ENCODE results near the gene SF3B5. TPM values are rescaled to one million over a fixed set of nuclear protein-coding genes. Genes with fewer than 3 reads are reported as not detected.
"Not testable (repeated sequence)": the region's sequence is repeated elsewhere in the genome, so short reads cannot be mapped to it uniquely, and the experiment has no call there.

Gene SF3B5
- total RNA-seq, 1 donor from 2014 or later, result 96.3 TPM

DNA sequence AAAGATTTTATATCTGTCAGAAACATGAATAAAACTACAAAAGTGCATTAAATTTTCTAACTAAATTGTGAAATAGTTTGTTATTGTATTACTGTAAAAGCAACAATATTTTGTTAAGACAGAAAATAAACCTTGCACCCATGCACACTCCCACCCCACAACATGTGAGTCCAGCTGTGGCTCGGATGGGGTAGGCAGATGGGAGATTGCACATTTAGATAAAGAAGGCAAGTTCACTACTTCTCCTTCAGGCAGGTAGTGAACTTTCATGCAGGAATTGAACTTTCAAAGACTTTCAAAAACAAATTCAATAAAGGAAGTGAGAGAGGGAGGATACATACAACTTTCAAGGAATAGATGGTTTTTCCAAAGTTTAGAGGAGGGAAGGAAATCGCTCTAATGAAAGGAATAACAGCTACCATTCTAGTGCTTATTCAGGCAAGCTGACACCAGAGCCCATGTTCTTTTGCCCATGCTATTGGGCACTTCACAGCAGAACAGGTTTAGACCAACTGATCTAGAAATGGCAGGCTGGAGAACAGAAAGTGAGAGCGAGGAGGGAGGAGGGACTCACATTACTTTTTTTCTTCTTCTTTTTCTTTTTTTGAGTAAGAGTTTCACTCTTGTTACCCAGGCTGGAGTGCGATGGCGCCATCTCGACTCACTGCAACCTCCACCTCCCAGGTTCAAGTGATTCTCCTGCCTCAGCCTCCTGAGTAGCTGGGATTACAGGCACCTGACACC lies 28.5 kb downstream of the SF3B5 start:
- no peak for DNase-seq (ENCODE audit: low spot score)
- intact Hi-C loops (cut with DNase I), result no loop called here

DNA sequence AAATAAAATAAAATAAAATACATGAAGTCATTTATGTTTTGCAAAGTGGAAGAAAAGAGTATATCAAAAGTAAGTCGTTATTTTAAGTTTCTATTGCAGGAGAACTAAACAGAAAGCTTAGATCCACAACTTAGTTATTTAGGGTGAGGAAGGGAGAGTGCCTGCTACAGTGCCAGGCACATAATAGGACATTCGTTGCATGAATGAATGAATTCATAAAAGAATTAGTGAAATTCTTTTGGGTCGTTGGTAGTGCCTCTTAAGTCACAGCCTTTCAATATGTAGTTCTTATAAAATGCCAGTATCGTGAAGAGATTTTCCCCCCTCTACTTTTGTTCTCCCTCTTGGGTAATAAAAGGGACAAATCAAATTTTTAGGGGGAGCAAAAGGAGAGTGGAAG lies 29.1 kb downstream of the SF3B5 start:
- intact Hi-C loops (cut with DNase I), result no loop called here
- no peak for DNase-seq (ENCODE audit: low spot score)

DNA sequence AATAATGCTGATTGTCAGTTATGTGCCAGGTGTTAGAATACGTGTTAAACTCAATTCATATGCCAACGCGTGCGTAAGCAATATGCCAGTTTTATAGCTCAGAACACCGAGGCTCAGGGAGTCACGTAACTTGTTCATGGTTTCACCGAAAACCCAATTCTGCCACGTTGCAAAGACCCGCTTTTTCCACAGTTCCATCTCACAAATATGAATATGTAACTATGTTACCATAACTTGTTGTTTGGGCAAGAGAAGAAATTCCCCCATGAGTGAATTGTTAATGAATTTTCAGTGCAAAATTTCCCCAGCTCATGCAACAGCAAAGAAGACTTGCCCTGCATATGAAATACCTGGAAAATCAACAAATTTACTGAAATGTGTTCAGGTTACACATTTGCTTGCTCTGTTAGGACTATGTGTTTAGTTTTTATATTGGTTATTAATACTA lies 30.1 kb downstream of the SF3B5 start:
- no peak for DNase-seq (ENCODE audit: low spot score)
- intact Hi-C loops (cut with DNase I), result no loop called here

DNA sequence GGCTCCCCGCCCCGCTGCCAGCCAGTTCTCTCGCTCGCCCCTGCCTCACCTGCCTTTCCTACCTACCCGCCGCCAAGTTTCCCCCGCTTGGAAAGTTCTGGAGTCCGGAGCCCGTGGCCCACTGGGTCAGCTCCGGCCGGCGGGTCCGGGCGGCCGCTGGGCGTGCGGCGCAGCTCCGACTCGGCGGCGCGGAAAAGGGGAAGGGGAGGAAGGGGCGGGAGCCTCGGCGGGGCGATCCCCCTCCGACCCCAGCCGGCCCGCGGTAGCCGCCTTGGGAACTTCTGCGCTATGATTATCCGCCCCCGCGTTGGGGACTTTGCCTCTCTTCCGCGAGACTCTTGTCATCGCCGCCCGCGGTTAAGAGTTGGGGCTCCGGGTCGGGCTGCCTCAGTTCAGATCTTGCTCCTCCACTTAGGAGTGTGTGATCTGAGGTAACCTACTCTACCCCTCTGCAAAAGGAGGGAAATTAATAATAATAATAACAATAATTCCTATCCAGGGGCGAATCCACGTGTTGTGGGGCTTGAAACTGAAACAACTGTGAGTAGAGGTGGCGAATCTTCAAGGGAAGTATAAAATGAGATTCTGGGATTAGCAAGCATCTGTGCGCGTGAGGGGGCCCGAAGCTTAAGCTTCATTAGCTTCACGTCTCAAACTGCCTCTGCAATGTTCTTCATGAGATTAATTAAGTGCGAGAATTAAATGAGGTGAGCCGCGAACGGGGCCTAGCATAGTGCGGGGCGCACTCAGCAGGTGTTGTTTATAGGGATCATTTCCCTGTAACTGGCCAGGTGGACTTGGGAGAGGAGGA lies 30.8 kb downstream of the SF3B5 start:
- intact Hi-C loops (cut with DNase I), result no loop called here
- peak; percentile 81 for DNase-seq (ENCODE audit: low spot score)

DNA sequence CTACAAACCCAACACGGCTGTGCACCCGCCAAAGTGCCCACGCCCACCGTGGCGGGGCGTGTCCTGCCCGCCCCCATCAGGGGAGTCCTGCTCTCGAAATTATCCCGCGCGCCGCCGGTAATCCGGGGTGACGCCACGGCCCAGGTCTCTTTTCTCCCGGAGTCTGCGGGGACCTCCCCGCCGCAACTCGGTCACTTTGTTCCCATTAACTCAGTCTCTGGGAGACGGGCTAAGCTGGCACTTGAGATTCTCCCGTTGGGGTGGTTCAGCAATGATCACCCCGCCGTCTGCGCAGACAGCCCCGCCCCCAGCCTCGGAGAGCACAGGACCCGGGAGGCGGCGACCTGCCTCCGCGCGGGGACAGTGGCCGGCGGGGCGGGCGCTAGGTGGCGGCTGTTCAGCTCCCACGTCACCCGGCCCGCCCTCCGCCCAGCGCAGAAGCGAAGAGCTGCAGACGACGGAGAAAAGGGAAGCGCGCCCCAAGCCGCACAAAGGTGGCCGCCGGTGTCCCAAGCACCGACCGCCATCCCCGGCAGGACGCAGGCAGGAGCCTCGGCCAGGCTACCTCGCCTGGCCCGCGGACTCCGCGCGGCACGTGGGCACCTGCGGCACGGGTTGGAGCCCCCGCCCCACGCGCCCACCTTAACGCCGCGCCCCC lies 31.5 kb downstream of the SF3B5 start:
- intact Hi-C loops (cut with DNase I), result no loop called here

DNA sequence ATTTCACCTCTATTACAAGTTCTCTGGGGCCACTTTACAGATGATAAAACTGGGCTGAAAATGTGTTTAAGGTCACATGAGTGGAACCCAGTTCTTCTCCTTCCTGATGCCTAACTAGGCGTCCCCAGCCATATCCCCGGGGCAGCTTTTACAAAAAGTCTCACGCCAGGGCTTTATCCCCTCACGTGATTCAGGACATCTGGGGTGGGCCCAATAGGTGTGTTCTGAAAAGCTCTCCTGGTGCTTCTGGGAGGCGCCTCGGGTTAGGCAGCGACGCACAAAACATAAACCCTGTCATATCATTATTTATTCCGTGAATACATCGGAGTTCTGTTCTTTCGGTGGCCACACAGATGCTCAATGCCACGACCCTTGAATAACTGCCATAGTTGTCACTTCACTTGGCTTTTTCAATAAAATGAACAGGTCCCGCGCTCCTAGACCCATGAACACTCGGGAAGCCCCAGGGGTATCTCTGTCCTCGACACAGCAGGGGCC lies 32.1 kb downstream of the SF3B5 start:
- intact Hi-C loops (cut with DNase I), result no loop called here
- DNase-seq (ENCODE audit: low spot score), result no peak

More for the DNA sequence above, 31.5 kb downstream of the SF3B5 start:
- peak; percentile 97 for DNase-seq (ENCODE audit: low spot score)

DNA sequence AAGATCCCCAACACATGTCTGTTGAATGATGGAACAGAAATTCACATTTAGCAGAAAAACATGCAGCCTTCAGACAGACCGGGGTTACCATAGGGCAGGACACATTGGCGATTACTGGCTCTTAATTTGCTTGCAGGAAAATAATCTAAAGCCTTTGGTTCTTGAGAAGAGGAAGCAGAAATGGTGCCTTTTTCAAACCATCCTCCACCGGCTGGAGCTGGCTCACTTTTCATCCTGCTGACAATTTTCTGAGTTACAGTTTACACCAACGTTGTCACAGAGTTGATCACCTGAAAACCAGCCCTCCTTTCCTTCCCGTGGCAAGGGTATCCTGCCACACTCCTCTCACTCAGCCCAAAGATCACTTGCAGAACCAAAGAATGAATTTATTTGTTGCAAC lies 32.6 kb downstream of the SF3B5 start:
- intact Hi-C loops (cut with DNase I), result no loop called here
- DNase-seq (ENCODE audit: low spot score), result no peak

DNA sequence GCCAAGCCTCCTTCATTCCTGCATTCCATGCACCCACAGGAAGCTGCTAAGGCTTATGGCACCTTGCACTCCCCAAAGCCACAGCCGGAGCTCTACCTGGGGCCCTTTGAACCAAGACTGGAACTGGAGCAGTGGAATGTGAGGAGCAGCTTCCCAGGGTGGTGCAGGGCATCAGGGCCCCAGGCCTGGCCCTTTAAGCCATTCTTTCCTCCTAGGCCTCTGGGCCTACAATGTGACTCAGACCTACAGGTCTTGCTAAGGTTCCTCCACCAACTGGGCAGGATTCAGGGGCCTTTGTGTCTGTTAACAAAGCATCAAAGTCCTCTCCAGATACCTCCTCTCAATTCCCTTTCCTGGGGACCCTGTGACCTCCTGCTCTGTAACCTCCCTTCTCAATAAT lies 36.2 kb downstream of the SF3B5 start:
- intact Hi-C loops (cut with DNase I), result no loop called here
- no peak for DNase-seq (ENCODE audit: low spot score)

DNA sequence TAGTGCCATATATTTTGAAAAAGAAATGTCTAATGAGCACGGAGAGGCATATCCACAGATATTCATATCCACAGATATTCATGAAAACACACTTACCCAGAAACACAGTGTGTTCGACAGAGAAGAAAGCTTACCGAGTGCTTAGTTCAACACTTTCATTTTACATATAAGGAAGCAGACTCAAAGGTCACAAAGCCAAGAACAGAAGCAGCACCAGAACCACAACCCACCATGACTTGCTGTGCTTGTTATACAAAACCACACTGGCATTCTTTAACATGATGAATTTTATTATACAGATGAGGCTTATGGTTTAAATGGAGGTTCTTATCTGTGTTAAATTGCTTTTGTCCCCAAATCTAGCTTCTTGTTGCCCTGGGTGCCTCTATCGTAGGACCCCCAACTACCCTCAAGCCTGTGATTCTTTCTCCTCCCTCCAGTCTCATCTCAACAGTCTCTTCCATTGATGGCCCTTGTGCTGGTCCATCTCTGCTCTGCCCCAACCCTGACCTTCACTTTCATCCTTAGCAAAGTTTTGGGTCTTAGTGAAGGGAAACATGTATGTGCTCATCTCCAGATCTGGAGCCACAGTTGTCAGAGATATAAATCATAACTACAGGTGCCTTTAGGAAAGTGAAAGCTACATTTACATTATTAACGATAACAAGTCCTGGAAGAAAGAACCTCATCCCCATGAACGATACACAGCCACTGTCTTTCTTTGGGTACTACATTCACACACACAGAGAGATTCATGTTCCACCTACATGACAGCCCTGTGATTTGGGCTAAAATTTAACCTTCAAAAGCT lies 40.0 kb downstream of the SF3B5 start:
- intact Hi-C loops (cut with DNase I), result no loop called here
- DNase-seq (ENCODE audit: low spot score), result no peak

DNA sequence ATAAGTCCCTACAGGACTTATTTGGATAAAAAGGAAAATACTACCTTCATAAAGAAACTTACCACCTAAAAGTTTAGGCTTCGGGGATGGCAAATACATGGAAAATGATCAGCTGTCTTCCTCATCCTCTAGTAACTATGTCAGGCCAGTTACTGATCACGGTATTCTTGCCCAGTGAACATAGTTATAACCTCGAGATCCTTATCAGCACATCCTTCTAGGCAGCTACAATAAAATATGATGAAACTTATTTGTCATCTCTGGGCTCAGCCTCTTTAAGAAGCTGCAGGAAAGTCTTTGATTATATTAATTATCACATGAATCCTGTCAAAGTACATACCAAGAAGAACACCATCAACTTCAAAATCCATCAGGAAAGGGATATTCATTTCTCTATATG lies 41.8 kb downstream of the SF3B5 start:
- intact Hi-C loops (cut with DNase I), result no loop called here

DNA sequence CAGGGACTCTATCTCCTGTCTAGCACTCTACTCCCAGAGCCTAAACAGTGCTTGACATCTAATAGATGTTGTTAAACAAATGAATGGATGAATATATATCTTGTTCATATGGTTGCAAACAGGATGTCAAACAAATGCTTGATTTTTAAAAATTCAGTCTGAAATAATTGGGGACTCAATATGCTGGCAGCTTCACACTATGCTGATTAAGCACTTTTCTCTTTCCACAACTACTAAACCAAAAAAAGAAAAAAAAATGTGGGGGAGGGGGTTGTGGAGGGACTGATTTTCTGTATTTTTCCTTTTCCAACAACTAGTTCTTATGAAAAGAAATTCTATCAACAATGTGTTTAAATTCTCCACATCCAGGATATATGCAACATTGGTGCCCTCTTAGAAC lies 42.9 kb downstream of the SF3B5 start:
- DNase-seq (ENCODE audit: low spot score), result no peak
- intact Hi-C loops (cut with DNase I), result no loop called here

More for the DNA sequence above, 41.8 kb downstream of the SF3B5 start:
- DNase-seq (ENCODE audit: low spot score), result no peak

DNA sequence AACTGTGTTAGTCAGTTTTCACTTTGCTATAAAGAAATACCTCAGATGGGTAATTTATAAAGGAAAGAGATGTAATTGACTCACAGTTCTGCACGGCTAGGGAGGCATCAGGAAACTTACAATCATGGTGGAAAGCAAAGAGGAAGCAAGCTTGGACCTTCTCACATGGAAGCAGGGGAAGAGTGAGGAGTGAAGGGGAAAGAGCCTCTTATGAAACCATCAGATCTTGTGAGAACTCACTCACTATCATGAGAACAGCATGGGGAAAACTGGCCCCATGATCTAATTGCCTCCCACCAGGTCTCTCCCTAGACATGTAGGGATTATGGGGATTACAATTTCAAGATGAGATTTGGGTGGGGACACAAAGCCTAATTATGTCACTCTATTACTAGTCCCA lies 46.0 kb downstream of the SF3B5 start:
- DNase-seq (ENCODE audit: low spot score), result no peak
- intact Hi-C loops (cut with DNase I), result no loop called here

DNA sequence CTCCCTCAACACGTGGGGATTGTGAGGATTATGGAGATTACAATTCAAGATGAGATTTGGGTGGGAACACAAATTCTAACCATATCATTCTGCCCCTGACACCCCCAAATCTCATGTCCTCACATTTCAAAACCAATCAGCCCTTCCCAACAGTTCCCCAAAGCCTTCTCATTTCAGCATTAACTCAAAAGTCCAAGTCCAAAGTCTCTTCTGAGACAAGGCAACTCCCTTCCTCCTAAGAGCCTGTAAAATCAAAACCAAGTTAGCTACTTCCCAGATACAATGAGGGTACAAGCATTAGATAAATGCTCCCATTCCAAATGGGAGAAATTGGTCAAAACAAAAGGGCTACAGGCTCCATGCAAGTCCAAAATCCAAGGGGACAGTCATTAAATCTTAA lies 47.7 kb downstream of the SF3B5 start:
- intact Hi-C loops (cut with DNase I), result no loop called here
- DNase-seq (ENCODE audit: low spot score), result no peak

DNA sequence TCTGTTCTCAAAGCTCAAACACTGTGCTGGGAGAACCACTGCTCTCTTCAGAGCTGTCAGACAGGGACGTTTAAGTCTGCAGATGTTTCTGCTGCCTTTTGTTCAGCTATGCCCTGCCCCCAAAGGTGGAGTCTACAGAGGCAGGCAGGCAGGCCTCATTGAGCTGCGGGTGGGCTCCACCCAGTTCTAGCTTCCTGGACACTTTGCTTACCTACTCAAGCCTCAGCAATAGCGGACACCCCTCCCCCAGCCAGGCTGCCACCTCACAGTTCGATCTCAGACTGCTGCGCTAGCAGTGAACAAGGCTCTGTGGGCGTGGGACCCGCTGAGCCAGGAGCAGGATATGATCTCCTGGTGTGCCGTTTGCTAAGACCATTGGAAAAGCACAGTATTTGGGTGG lies 48.7 kb downstream of the SF3B5 start:
- intact Hi-C loops (cut with DNase I); DNase-seq (ENCODE audit: low spot score): not testable (repeated sequence)

DNA sequence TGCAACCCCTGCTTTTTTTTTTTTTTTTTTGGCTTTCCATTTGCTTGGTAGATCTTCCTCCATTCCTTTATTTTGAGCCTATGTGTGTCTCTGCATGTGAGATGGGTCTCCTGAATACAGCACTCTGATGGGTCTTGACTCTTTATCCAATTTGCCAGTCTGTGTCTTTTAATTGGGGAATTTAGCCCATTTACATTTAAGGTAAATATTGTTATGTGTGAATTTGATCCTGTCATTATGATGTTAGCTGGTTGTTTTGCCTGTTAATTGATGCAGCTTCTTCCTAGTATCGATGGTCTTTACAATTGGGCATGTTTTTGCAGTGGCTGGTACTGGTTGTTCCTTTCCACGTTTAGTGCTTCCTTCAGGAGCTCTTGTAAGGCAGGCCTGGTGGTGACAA lies 50.4 kb downstream of the SF3B5 start:
- intact Hi-C loops (cut with DNase I); DNase-seq (ENCODE audit: low spot score): not testable (repeated sequence)

Other genes with a start within 250 kb of the SF3B5 start
- gene ZC2HC1B, start 231.1 kb downstream of the SF3B5 start, total RNA-seq, result not detected
- 13.0 TPM for gene PLAGL1, start 87.3 kb downstream of the SF3B5 start, total RNA-seq
- gene STX11, start 54.9 kb upstream of the SF3B5 start, total RNA-seq, result 8.8 TPM
- gene UTRN, start 189.8 kb upstream of the SF3B5 start, total RNA-seq, result 96.4 TPM